Activated CD4-positive, alpha-beta T cell treated with anti-CD3 and anti-CD28 coated beads, Interleukin-2, Interleukin-6, amounts not matched to agents 100 ng/mL and 50 ng/mL, durations not matched to agents 16 hours and 8 hours (primary cell): ENCODE results near the gene SLX4.
"Not testable (repeated sequence)": the region's sequence is repeated elsewhere in the genome, so short reads cannot be mapped to it uniquely, and the experiment has no call there.

Experiments
- DNase-seq: peaks from one replicate; pipeline ENCODE4 v3.0.0-alpha.2; 2020

SLX4 gene

GRCh38 chr16:3640632-3641501 is 29.5 kb upstream of the SLX4 start:
- DNase-seq: no peak

- no peak for DNase-seq
Measured at GRCh38 chr16:3640207-3640606, 28.8 kb upstream of the SLX4 start.

- DNase-seq: no peak
Measured at GRCh38 chr16:3638916-3639644, 27.7 kb upstream of the SLX4 start.

GRCh38 chr16:3637371-3637923 is 26.0 kb upstream of the SLX4 start:
- DNase-seq: no peak

GRCh38 chr16:3625911-3626732 is 14.7 kb upstream of the SLX4 start:
- peak; percentile 61 for DNase-seq

GRCh38 chr16:3625331-3625730 is 13.9 kb upstream of the SLX4 start:
- no peak for DNase-seq

GRCh38 chr16:3623642-3624041 is 12.2 kb upstream of the SLX4 start:
- no peak for DNase-seq

- DNase-seq: no peak
Measured at GRCh38 chr16:3618769-3619141, 7.3 kb upstream of the SLX4 start.

GRCh38 chr16:3612510-3613466 is 1.4 kb upstream of the SLX4 start:
- no peak for DNase-seq

- no peak for DNase-seq
Measured at GRCh38 chr16:3610698-3611145, 684 bp downstream of the SLX4 start.

GRCh38 chr16:3609895-3610697 is 1.3 kb downstream of the SLX4 start:
- DNase-seq: no peak

- not testable (repeated sequence) for DNase-seq
Measured at GRCh38 chr16:3608976-3609375, 2.4 kb downstream of the SLX4 start.

GRCh38 chr16:3608069-3608468 is 3.3 kb downstream of the SLX4 start:
- no peak for DNase-seq

- no peak for DNase-seq
Measured at GRCh38 chr16:3607634-3608033, 3.8 kb downstream of the SLX4 start.

GRCh38 chr16:3607161-3607560 is 4.2 kb downstream of the SLX4 start:
- no peak for DNase-seq

- DNase-seq: no peak
Measured at GRCh38 chr16:3606441-3606840, 5.0 kb downstream of the SLX4 start.

- no peak for DNase-seq
Measured at GRCh38 chr16:3602320-3602653, 9.1 kb downstream of the SLX4 start.

GRCh38 chr16:3601614-3602319 is 9.6 kb downstream of the SLX4 start:
- no peak for DNase-seq

- no peak for DNase-seq
Measured at GRCh38 chr16:3599922-3600321, 11.5 kb downstream of the SLX4 start.

GRCh38 chr16:3599121-3599520 is 12.3 kb downstream of the SLX4 start:
- no peak for DNase-seq
